CD4-positive, alpha-beta memory T cell (primary cell): Measurements from ENCODE around the gene FAM131A. TPM values are rescaled to one million over a fixed set of nuclear protein-coding genes. Genes with fewer than 3 reads are reported as not detected.

Experiments used
- CTCF ChIA-PET: fragments of 350-600 bp; sonication (Branson Sonifier 250); formaldehyde crosslinking; loops from one replicate; lab custom pipeline; 2021; ENCODE audit warnings: inconsistent platforms; ENCODE audit not compliant: partially characterized antibody; lab: Charles Lee
- POLR2A ChIA-PET: fragments of 350-600 bp; sonication (Branson Sonifier 250); formaldehyde crosslinking; loops from one replicate; lab custom pipeline; 2021; ENCODE audit not compliant: partially characterized antibody; lab: Charles Lee
- DNase-seq, 5 donors: peaks; one replicate each; pipeline versions ENCODE4 v3.0.0 to v3.0.0-alpha.2; 2020 to 2022; ENCODE audit warnings: mixed read lengths in 1 of 5
- H3K27ac ChIP-seq: one replicate; pipeline ENCODE4 v1.7.0; 2013; ENCODE audit warnings: low read depth, low read length
- H3K27me3 ChIP-seq: 2 replicates; pipeline ENCODE4 v1.7.0; 2013; ENCODE audit warnings: mild to moderate bottlenecking, low read length, moderate library complexity; ENCODE audit not compliant: insufficient read depth
- H3K36me3 ChIP-seq: 2 replicates; pipeline ENCODE4 v1.7.0; 2013; ENCODE audit warnings: mild to moderate bottlenecking, low read length, moderate library complexity; ENCODE audit not compliant: insufficient read depth
- H3K4me1 ChIP-seq: 2 replicates; pipeline ENCODE4 v1.7.0; 2013; ENCODE audit warnings: mild to moderate bottlenecking, low read length, moderate library complexity; ENCODE audit not compliant: insufficient read depth
- H3K4me3 ChIP-seq, 2 donors: one replicate each; pipeline ENCODE4 v1.7.0; 2013; ENCODE audit warnings: low read length in 2 of 2, mild to moderate bottlenecking in 1 of 2
- H3K9me3 ChIP-seq, 2 donors: one replicate each; pipeline ENCODE4 v1.7.0; 2013; ENCODE audit warnings: low read length in 2 of 2, control low read depth in 1 of 2; ENCODE audit not compliant: control insufficient read depth in 1 of 2
- H3K27ac Mint-ChIP-seq, 7 donors: one replicate each; pipeline ENCODE4 v1.8.0; 2020 to 2021; ENCODE audit warnings: mixed read lengths in 7 of 7, mild to moderate bottlenecking in 6 of 7, inconsistent platforms in 3 of 7, moderate library complexity in 3 of 7
- H3K27me3 Mint-ChIP-seq, 2 donors: one replicate each; pipeline ENCODE4 v1.8.0; 2020 to 2021; ENCODE audit warnings: mixed read lengths in 2 of 2
- H3K36me3 Mint-ChIP-seq, 2 donors: one replicate each; pipeline ENCODE4 v1.8.0; 2020 to 2021; ENCODE audit warnings: mixed read lengths in 2 of 2, inconsistent platforms in 1 of 2, mild to moderate bottlenecking in 1 of 2
- H3K4me1 Mint-ChIP-seq, 4 donors: one replicate each; pipeline ENCODE4 v1.8.0; 2020 to 2021; ENCODE audit warnings: mixed read lengths in 4 of 4, mild to moderate bottlenecking in 1 of 4
- H3K4me3 Mint-ChIP-seq, 8 donors: one replicate each; pipeline ENCODE4 v1.8.0; 2020 to 2021; ENCODE audit warnings: mixed read lengths in 8 of 8, mild to moderate bottlenecking in 7 of 8, moderate library complexity in 6 of 8, inconsistent platforms in 3 of 8
- H3K9me3 Mint-ChIP-seq, 8 donors: one replicate each; pipeline ENCODE4 v1.8.0; 2020 to 2021; ENCODE audit warnings: mixed read lengths in 8 of 8, mild to moderate bottlenecking in 5 of 8, inconsistent platforms in 3 of 8, moderate library complexity in 1 of 8
- intact Hi-C: fragments of 100-400 bp; cut with micrococcal nuclease; formaldehyde crosslinking; loops from one replicate; pipeline ENCODE4 v1.15.1; 2023
- polyA plus RNA-seq, 2 donors: library from polyadenylated mRNA; unstranded; fragments of 300-500 nt; fragmentation: Illumina TruSeq; gene quantifications; one replicate each; pipeline ENCODE4 v1.2.3, GENCODE V29; 2021
- total RNA-seq, 2 experiments: library from RNA; stranded (reverse); gene quantifications; one replicate each; pipeline ENCODE4 v1.2.3, GENCODE V29; 2021

FAM131A gene
- total and polyA plus RNA-seq, 4 experiments from 2014 or later = 1.1 to 10.0 (median 5.3) TPM

- CTCF ChIA-PET = interaction anchor here (0.6 kb wide), 1 partner anchor 65 kb away, joined by 3 read pairs; no protein-coding TSS in a partner anchor
- intact Hi-C loops = loop anchor here (1.0 to 2.0 kb wide), 2 partner anchors 19 to 47 kb away; no protein-coding TSS in a partner anchor
- H3K27ac Mint-ChIP-seq = peak overlapping the region; percentile 65 to 97 (median 96)
Observed at GRCh38 chr3:184315871-184316661, 21.3 kb upstream of the FAM131A start.

GRCh38 chr3:184316792-184317191 is 20.6 kb upstream of the FAM131A start:
- Mint-ChIP-seq H3K27me3 (no peaks in the 10 kb centered on the region), H3K4me3 (peak overlapping the region in 7 of 8 donors; percentile 79 to 89 (median 86)), H3K4me1 (peaks cover 25 to 42% (median 31%) of the 10 kb centered on the region in 4 donors), H3K9me3 (no peaks in the 10 kb centered on the region), H3K27ac (peak overlapping the region; percentile 23 to 97 (median 96)), H3K36me3 (peaks cover 26 to 50% of the 10 kb centered on the region in 2 donors)
- DNase-seq = peak in 1 of 5 donors; percentile 34
- H3K27ac ChIP-seq = peak overlapping the region; percentile 92
- peaks cover 35% of the 10 kb centered on the region for H3K36me3 ChIP-seq
- H3K4me1 ChIP-seq = peaks cover 37% of the 10 kb centered on the region
- intact Hi-C loops = no loop called here
- no peak overlapping the region for H3K4me3 ChIP-seq
- ChIA-PET POLR2A (interaction anchor here (2.2 to 3.9 kb wide), 2 partner anchors 9 to 17 kb away, joined by 13 to 19 read pairs; no protein-coding TSS in a partner anchor), CTCF (no interaction called here)
- H3K27me3 ChIP-seq = no peaks in the 10 kb centered on the region
- H3K9me3 ChIP-seq = no peaks in the 10 kb centered on the region

More at GRCh38 chr3:184315871-184316661, 21.3 kb upstream of the FAM131A start:
- Histone ChIP-seq H3K36me3 (peaks cover 28% of the 10 kb centered on the region), H3K4me3 (peak overlapping the region in 1 of 2 donors; percentile 67), H3K9me3 (no peaks in the 10 kb centered on the region), H3K27me3 (no peaks in the 10 kb centered on the region), H3K4me1 (peaks cover 37% of the 10 kb centered on the region), H3K27ac (peak overlapping the region; percentile 92)
- H3K4me3 Mint-ChIP-seq = peak overlapping the region; percentile 79 to 90 (median 86)
- peaks cover 19 to 42% of the 10 kb centered on the region in 2 donors for H3K36me3 Mint-ChIP-seq
- H3K27me3 Mint-ChIP-seq = no peaks in the 10 kb centered on the region
- no peaks in the 10 kb centered on the region for H3K9me3 Mint-ChIP-seq
- peak in 3 of 5 donors; percentile 14 to 63 (median 20) for DNase-seq
- POLR2A ChIA-PET = interaction anchor here (0.7 to 3.9 kb wide), 7 partner anchors 10 to 431 kb away, joined by 3 to 19 read pairs (median 4); partner anchors contain the start of genes CLCN2, FAM131A, PARL and POLR2H
- peaks cover 25 to 42% (median 31%) of the 10 kb centered on the region in 4 donors for H3K4me1 Mint-ChIP-seq

GRCh38 chr3:184317201-184317600 is 20.2 kb upstream of the FAM131A start:
- Histone ChIP-seq H3K9me3 (no peaks in the 10 kb centered on the region), H3K36me3 (peaks cover 39% of the 10 kb centered on the region), H3K27me3 (no peaks in the 10 kb centered on the region), H3K4me3 (no peak overlapping the region), H3K27ac (peak overlapping the region; percentile 92), H3K4me1 (peaks cover 37% of the 10 kb centered on the region)
- ChIA-PET CTCF (no interaction called here), POLR2A (interaction anchor here (0.8 to 3.9 kb wide), 2 partner anchors 9 to 45 kb away, joined by 4 to 19 read pairs; no protein-coding TSS in a partner anchor)
- H3K27ac Mint-ChIP-seq = peak overlapping the region; percentile 42 to 97 (median 94)
- H3K36me3 Mint-ChIP-seq = peaks cover 29 to 53% of the 10 kb centered on the region in 2 donors
- intact Hi-C loops = no loop called here
- no peaks in the 10 kb centered on the region for H3K9me3 Mint-ChIP-seq
- peak overlapping the region in 6 of 8 donors; percentile 8 to 89 (median 50) for H3K4me3 Mint-ChIP-seq
- no peaks in the 10 kb centered on the region for H3K27me3 Mint-ChIP-seq
- no peak for DNase-seq
- peaks cover 25 to 42% (median 31%) of the 10 kb centered on the region in 4 donors for H3K4me1 Mint-ChIP-seq

- Histone ChIP-seq H3K4me1 (peaks cover 32% of the 10 kb centered on the region), H3K36me3 (peaks cover 68% of the 10 kb centered on the region), H3K27ac (no peak overlapping the region), H3K27me3 (no peaks in the 10 kb centered on the region), H3K4me3 (no peak overlapping the region), H3K9me3 (no peaks in the 10 kb centered on the region)
- Mint-ChIP-seq H3K27ac (peak overlapping the region in 1 of 7 donors; percentile 9), H3K4me1 (peaks cover 24 to 36% (median 30%) of the 10 kb centered on the region in 4 donors), H3K36me3 (peaks cover 50 to 80% of the 10 kb centered on the region in 2 donors), H3K4me3 (no peak overlapping the region), H3K27me3 (no peaks in the 10 kb centered on the region), H3K9me3 (no peaks in the 10 kb centered on the region)
- DNase-seq = peak in 1 of 5 donors; percentile 39
- intact Hi-C loops = no loop called here
- CTCF ChIA-PET = no interaction called here
- POLR2A ChIA-PET = no interaction called here
Observed at GRCh38 chr3:184320104-184320445, 17.3 kb upstream of the FAM131A start.

- no peak for DNase-seq
- no peaks in the 10 kb centered on the region for H3K9me3 Mint-ChIP-seq
- intact Hi-C loops = no loop called here
- no peaks in the 10 kb centered on the region for H3K27me3 Mint-ChIP-seq
- Histone ChIP-seq H3K4me1 (peaks cover 17% of the 10 kb centered on the region), H3K27me3 (no peaks in the 10 kb centered on the region), H3K4me3 (no peak overlapping the region), H3K9me3 (no peaks in the 10 kb centered on the region), H3K36me3 (peaks cover 83% of the 10 kb centered on the region), H3K27ac (no peak overlapping the region)
- peaks cover 14 to 26% (median 19%) of the 10 kb centered on the region in 4 donors for H3K4me1 Mint-ChIP-seq
- no peak overlapping the region for H3K4me3 Mint-ChIP-seq
- CTCF ChIA-PET = no interaction called here
- peaks cover 65 to 87% of the 10 kb centered on the region in 2 donors for H3K36me3 Mint-ChIP-seq
- H3K27ac Mint-ChIP-seq = peak overlapping the region in 1 of 7 donors; percentile 76
- POLR2A ChIA-PET = interaction anchor here (0.9 kb wide), 1 partner anchor 15 kb away, joined by 3 read pairs; the partner anchor contains the start of gene FAM131A
Observed at GRCh38 chr3:184321666-184322065, 15.7 kb upstream of the FAM131A start.

- Histone ChIP-seq H3K4me1 (peaks cover 5% of the 10 kb centered on the region), H3K27me3 (no peaks in the 10 kb centered on the region), H3K36me3 (peaks cover 85% of the 10 kb centered on the region), H3K9me3 (no peaks in the 10 kb centered on the region), H3K27ac (no peak overlapping the region), H3K4me3 (no peak overlapping the region)
- no peaks in the 10 kb centered on the region for H3K27me3 Mint-ChIP-seq
- peaks cover 72 to 87% of the 10 kb centered on the region in 2 donors for H3K36me3 Mint-ChIP-seq
- H3K4me3 Mint-ChIP-seq = no peak overlapping the region
- CTCF ChIA-PET = no interaction called here
- POLR2A ChIA-PET = no interaction called here
- DNase-seq = no peak
- peak overlapping the region in 3 of 7 donors; percentile 16 to 60 (median 46) for H3K27ac Mint-ChIP-seq
- H3K9me3 Mint-ChIP-seq = peaks cover 0 to 2% (median 0%) of the 10 kb centered on the region in 8 donors
- intact Hi-C loops = no loop called here
- H3K4me1 Mint-ChIP-seq = peaks cover 5 to 13% (median 7%) of the 10 kb centered on the region in 4 donors
Observed at GRCh38 chr3:184322731-184323487, 14.5 kb upstream of the FAM131A start.
